Middle frontal gyrus (tissue), 1 donor: Measurements from ENCODE around the gene MRPS27.

ENCODE experiments used
- DNase-seq: peaks from one replicate; pipeline ENCODE4 v3.0.0-alpha.2; 2015; ENCODE audit warnings: low spot score; ENCODE audit errors: extremely low spot score

Gene MRPS27

GRCh38 chr5:72291601-72292000 is 28.4 kb downstream of the MRPS27 start:
- no peak for DNase-seq

- DNase-seq = no peak
Measured at GRCh38 chr5:72290356-72291133, 29.5 kb downstream of the MRPS27 start.

- no peak for DNase-seq
Measured at GRCh38 chr5:72288924-72289323, 31.1 kb downstream of the MRPS27 start.

- DNase-seq = no peak
Measured at GRCh38 chr5:72286798-72287197, 33.2 kb downstream of the MRPS27 start.

GRCh38 chr5:72285424-72285821 is 34.6 kb downstream of the MRPS27 start:
- no peak for DNase-seq

- DNase-seq = no peak
Measured at GRCh38 chr5:72284559-72285423, 35.2 kb downstream of the MRPS27 start.

- no peak for DNase-seq
Measured at GRCh38 chr5:72283358-72283757, 36.7 kb downstream of the MRPS27 start.

- no peak for DNase-seq
Measured at GRCh38 chr5:72282878-72283277, 37.2 kb downstream of the MRPS27 start.

- no peak for DNase-seq
Measured at GRCh38 chr5:72281764-72282499, 38.1 kb downstream of the MRPS27 start.

GRCh38 chr5:72281430-72281763 is 38.6 kb downstream of the MRPS27 start:
- no peak for DNase-seq

GRCh38 chr5:72280581-72281069 is 39.4 kb downstream of the MRPS27 start:
- DNase-seq = no peak

- no peak for DNase-seq
Measured at GRCh38 chr5:72276219-72276752, 43.8 kb downstream of the MRPS27 start.

GRCh38 chr5:72273547-72273946 is 46.5 kb downstream of the MRPS27 start:
- no peak for DNase-seq

- no peak for DNase-seq
Measured at GRCh38 chr5:72272398-72272797, 47.6 kb downstream of the MRPS27 start.

GRCh38 chr5:72271702-72272101 is 48.3 kb downstream of the MRPS27 start:
- no peak for DNase-seq

GRCh38 chr5:72270037-72270436 is 50.0 kb downstream of the MRPS27 start:
- DNase-seq = no peak

GRCh38 chr5:72269411-72269780 is 50.6 kb downstream of the MRPS27 start:
- no peak for DNase-seq

GRCh38 chr5:72268753-72269410 is 51.2 kb downstream of the MRPS27 start:
- no peak for DNase-seq

- DNase-seq = no peak
Measured at GRCh38 chr5:72268260-72268659, 51.8 kb downstream of the MRPS27 start.

- no peak for DNase-seq
Measured at GRCh38 chr5:72267685-72268084, 52.4 kb downstream of the MRPS27 start.

- no peak for DNase-seq
Measured at GRCh38 chr5:72266862-72267261, 53.2 kb downstream of the MRPS27 start.
